Activated T-helper 17 cell treated with anti-CD3 and anti-CD28 coated beads, Interleukin-2, amount 50 U/mL, for 72 hours (primary cell): ENCODE data around the gene NDUFAF7. TPM values are rescaled to one million over a fixed set of nuclear protein-coding genes. Genes with fewer than 3 reads are reported as not detected.

Source experiments
- ATAC-seq: fragments of 150-1000 bp; cut with Tn5 transposase; replicated peaks from 2 replicates; pipeline ENCODE4 v1.10.0; 2021; ENCODE audit warnings: mild to moderate bottlenecking, moderate library complexity
- H3K27ac Mint-ChIP-seq: one replicate; pipeline ENCODE4 v1.8.0; 2022; ENCODE audit warnings: mixed read lengths
- H3K27me3 Mint-ChIP-seq: one replicate; pipeline ENCODE4 v1.8.0; 2022; ENCODE audit warnings: mixed read lengths
- H3K36me3 Mint-ChIP-seq: one replicate; pipeline ENCODE4 v1.8.0; 2022; ENCODE audit warnings: low read depth, mild to moderate bottlenecking, mixed read lengths
- H3K4me1 Mint-ChIP-seq: one replicate; pipeline ENCODE4 v1.8.0; 2022; ENCODE audit warnings: mixed read lengths
- H3K4me3 Mint-ChIP-seq: one replicate; pipeline ENCODE4 v1.8.0; 2022; ENCODE audit warnings: mild to moderate bottlenecking, mixed read lengths
- H3K9me3 Mint-ChIP-seq: one replicate; pipeline ENCODE4 v1.8.0; 2022; ENCODE audit warnings: mixed read lengths
- total RNA-seq, 2 donors: library from RNA; stranded (reverse); gene quantifications; one replicate each; pipeline ENCODE4 v1.2.3, GENCODE V29; 2022

The NDUFAF7 gene
- total RNA-seq, 2 donors from 2014 or later: 21.9 to 29.8 TPM

GRCh38 chr2:37243435-37243834, 12.0 kb downstream of the NDUFAF7 start:
- ATAC-seq: peak; percentile 54
- peaks cover 9% of the 10 kb centered on the region for H3K4me1 Mint-ChIP-seq
- peak overlapping the region; percentile 31 for H3K4me3 Mint-ChIP-seq
- H3K27ac Mint-ChIP-seq: peak overlapping the region; percentile 49
- no peaks in the 10 kb centered on the region for H3K27me3 Mint-ChIP-seq
- no peaks in the 10 kb centered on the region for H3K9me3 Mint-ChIP-seq
- peaks cover 99% of the 10 kb centered on the region for H3K36me3 Mint-ChIP-seq

- peak overlapping the region; percentile 49 for H3K27ac Mint-ChIP-seq
- peak; percentile 95 for ATAC-seq
These were observed 12.6 kb downstream of the NDUFAF7 start for GRCh38 chr2:37244017-37244416.

GRCh38 chr2:37244755-37245154, 13.3 kb downstream of the NDUFAF7 start:
- no peak for ATAC-seq
- H3K27me3 Mint-ChIP-seq: no peaks in the 10 kb centered on the region
- H3K27ac Mint-ChIP-seq: no peak overlapping the region
- no peaks in the 10 kb centered on the region for H3K9me3 Mint-ChIP-seq
- H3K4me1 Mint-ChIP-seq: peaks cover 9% of the 10 kb centered on the region
- H3K4me3 Mint-ChIP-seq: no peak overlapping the region
- peaks cover 99% of the 10 kb centered on the region for H3K36me3 Mint-ChIP-seq

More at GRCh38 chr2:37244017-37244416, 12.6 kb downstream of the NDUFAF7 start:
- Mint-ChIP-seq H3K27me3 (no peaks in the 10 kb centered on the region), H3K4me1 (peaks cover 9% of the 10 kb centered on the region), H3K4me3 (peak overlapping the region; percentile 31), H3K36me3 (peaks cover 99% of the 10 kb centered on the region), H3K9me3 (no peaks in the 10 kb centered on the region)

GRCh38 chr2:37246205-37246604, 14.7 kb downstream of the NDUFAF7 start:
- Mint-ChIP-seq H3K4me3 (no peak overlapping the region), H3K27me3 (no peaks in the 10 kb centered on the region), H3K9me3 (no peaks in the 10 kb centered on the region), H3K4me1 (peaks cover 9% of the 10 kb centered on the region), H3K36me3 (peaks cover 100% of the 10 kb centered on the region), H3K27ac (no peak overlapping the region)
- no peak for ATAC-seq

GRCh38 chr2:37250869-37251740, 19.6 kb downstream of the NDUFAF7 start:
- H3K4me1 Mint-ChIP-seq: no peaks in the 10 kb centered on the region
- peaks cover 100% of the 10 kb centered on the region for H3K36me3 Mint-ChIP-seq
- no peaks in the 10 kb centered on the region for H3K27me3 Mint-ChIP-seq
- ATAC-seq: no peak
- H3K9me3 Mint-ChIP-seq: no peaks in the 10 kb centered on the region
- no peak overlapping the region for H3K4me3 Mint-ChIP-seq
- no peak overlapping the region for H3K27ac Mint-ChIP-seq

GRCh38 chr2:37262522-37262921, 31.1 kb downstream of the NDUFAF7 start:
- Mint-ChIP-seq H3K27ac (peak overlapping the region; percentile 9), H3K36me3 (peaks cover 90% of the 10 kb centered on the region), H3K9me3 (no peaks in the 10 kb centered on the region), H3K4me1 (peaks cover 5% of the 10 kb centered on the region), H3K27me3 (no peaks in the 10 kb centered on the region), H3K4me3 (no peak overlapping the region)
- no peak for ATAC-seq

GRCh38 chr2:37263839-37264238, 32.4 kb downstream of the NDUFAF7 start:
- peaks cover 5% of the 10 kb centered on the region for H3K4me1 Mint-ChIP-seq
- H3K9me3 Mint-ChIP-seq: no peaks in the 10 kb centered on the region
- H3K27me3 Mint-ChIP-seq: no peaks in the 10 kb centered on the region
- H3K36me3 Mint-ChIP-seq: peaks cover 90% of the 10 kb centered on the region
- ATAC-seq: no peak
- H3K4me3 Mint-ChIP-seq: no peak overlapping the region
- H3K27ac Mint-ChIP-seq: no peak overlapping the region

GRCh38 chr2:37267685-37268084, 36.2 kb downstream of the NDUFAF7 start:
- ATAC-seq: peak; percentile 81
- no peak overlapping the region for H3K4me3 Mint-ChIP-seq
- H3K27ac Mint-ChIP-seq: no peak overlapping the region
- H3K27me3 Mint-ChIP-seq: no peaks in the 10 kb centered on the region
- peaks cover 99% of the 10 kb centered on the region for H3K36me3 Mint-ChIP-seq
- peaks cover 5% of the 10 kb centered on the region for H3K4me1 Mint-ChIP-seq
- no peaks in the 10 kb centered on the region for H3K9me3 Mint-ChIP-seq

- Mint-ChIP-seq H3K9me3 (no peaks in the 10 kb centered on the region), H3K27me3 (no peaks in the 10 kb centered on the region), H3K4me1 (peaks cover 5% of the 10 kb centered on the region), H3K27ac (no peak overlapping the region), H3K36me3 (peaks cover 99% of the 10 kb centered on the region), H3K4me3 (no peak overlapping the region)
- no peak for ATAC-seq
These were observed 36.7 kb downstream of the NDUFAF7 start for GRCh38 chr2:37268111-37268510.

GRCh38 chr2:37271376-37272067, 40.1 kb downstream of the NDUFAF7 start:
- H3K27me3 Mint-ChIP-seq: no peaks in the 10 kb centered on the region
- H3K9me3 Mint-ChIP-seq: no peaks in the 10 kb centered on the region
- no peak for ATAC-seq
- H3K4me3 Mint-ChIP-seq: no peak overlapping the region
- H3K27ac Mint-ChIP-seq: no peak overlapping the region
- H3K36me3 Mint-ChIP-seq: peaks cover 97% of the 10 kb centered on the region
- no peaks in the 10 kb centered on the region for H3K4me1 Mint-ChIP-seq

GRCh38 chr2:37274359-37274965, 43.0 kb downstream of the NDUFAF7 start:
- H3K4me1 Mint-ChIP-seq: no peaks in the 10 kb centered on the region
- H3K36me3 Mint-ChIP-seq: peaks cover 90% of the 10 kb centered on the region
- H3K9me3 Mint-ChIP-seq: no peaks in the 10 kb centered on the region
- H3K27ac Mint-ChIP-seq: no peak overlapping the region
- ATAC-seq: no peak
- H3K4me3 Mint-ChIP-seq: no peak overlapping the region
- no peaks in the 10 kb centered on the region for H3K27me3 Mint-ChIP-seq

GRCh38 chr2:37276291-37276690, 44.8 kb downstream of the NDUFAF7 start:
- Mint-ChIP-seq H3K36me3 (peaks cover 89% of the 10 kb centered on the region), H3K9me3 (no peaks in the 10 kb centered on the region), H3K27me3 (no peaks in the 10 kb centered on the region), H3K4me1 (no peaks in the 10 kb centered on the region), H3K27ac (no peak overlapping the region), H3K4me3 (no peak overlapping the region)
- ATAC-seq: no peak

- H3K4me3 Mint-ChIP-seq: no peak overlapping the region
- H3K4me1 Mint-ChIP-seq: no peaks in the 10 kb centered on the region
- peak overlapping the region; percentile 10 for H3K27ac Mint-ChIP-seq
- no peaks in the 10 kb centered on the region for H3K9me3 Mint-ChIP-seq
- ATAC-seq: no peak
- peaks cover 73% of the 10 kb centered on the region for H3K36me3 Mint-ChIP-seq
- no peaks in the 10 kb centered on the region for H3K27me3 Mint-ChIP-seq
These were observed 50.5 kb downstream of the NDUFAF7 start for GRCh38 chr2:37281916-37282315.

GRCh38 chr2:37282746-37283145, 51.3 kb downstream of the NDUFAF7 start:
- ATAC-seq: no peak

More at GRCh38 chr2:37282746-37283145, 51.3 kb downstream of the NDUFAF7 start:
- H3K4me3 Mint-ChIP-seq: no peak overlapping the region
- H3K9me3 Mint-ChIP-seq: no peaks in the 10 kb centered on the region
- no peaks in the 10 kb centered on the region for H3K27me3 Mint-ChIP-seq
- peaks cover 73% of the 10 kb centered on the region for H3K36me3 Mint-ChIP-seq
- no peaks in the 10 kb centered on the region for H3K4me1 Mint-ChIP-seq
- no peak overlapping the region for H3K27ac Mint-ChIP-seq
